H1 (cell line): Measurements from ENCODE around the gene ANXA2R. TPM values are rescaled to one million over a fixed set of nuclear protein-coding genes. Genes with fewer than 3 reads are reported as not detected.

Experiments used
- CTCF ChIA-PET: fragments of 300-600 bp; sonication (Branson Sonifier 250); formaldehyde crosslinking; loops from one replicate; lab custom pipeline; 2021; ENCODE audit not compliant: partially characterized antibody; lab: Charles Lee
- POLR2A ChIA-PET: fragments of 300-600 bp; sonication (Branson Sonifier 250); formaldehyde crosslinking; loops from one replicate; lab custom pipeline; 2021; ENCODE audit warnings: inconsistent platforms; ENCODE audit not compliant: partially characterized antibody; lab: Charles Lee
- DNase-seq, 2 experiments: peaks; one replicate each; pipeline versions ENCODE4 v3.0.0 to v3.0.0-alpha.2; 2010 to 2022; ENCODE audit warnings: low spot score in 2 of 2, low read depth in 1 of 2, mixed read lengths in 1 of 2
- FAIRE-seq: peaks from 2 replicates; lab custom pipeline; 2011; peaks lifted over from hg19 to GRCh38; lab: Jason Lieb, UNC
- H2AFZ ChIP-seq: 2 replicates; pipeline ENCODE4 v1.8.1; 2012; ENCODE audit warnings: low read length, inconsistent platforms
- H2AK5ac ChIP-seq: 2 replicates; pipeline ENCODE4 v1.6.1; 2013; ENCODE audit warnings: low read depth, low read length
- H2BK120ac ChIP-seq: replicated peaks from 2 replicates; pipeline ENCODE3; 2013; ENCODE audit warnings: low read depth, low read length, inconsistent platforms
- H2BK12ac ChIP-seq: 2 replicates; pipeline ENCODE4 v1.6.1; 2013; ENCODE audit warnings: low read depth, low read length
- H2BK15ac ChIP-seq: 2 replicates; pipeline ENCODE4 v1.6.1; 2013; ENCODE audit warnings: low read length
- H2BK20ac ChIP-seq: 2 replicates; pipeline ENCODE4 v1.6.1; 2013; ENCODE audit warnings: low read length
- H2BK5ac ChIP-seq: 2 replicates; pipeline ENCODE4 v1.6.1; 2013; ENCODE audit warnings: low read depth, low read length
- H3K14ac ChIP-seq: 2 replicates; pipeline ENCODE4 v1.6.1; 2013; ENCODE audit warnings: inconsistent platforms; ENCODE audit not compliant: insufficient read length
- H3K18ac ChIP-seq: 2 replicates; pipeline ENCODE4 v1.6.1; 2013; ENCODE audit warnings: low read length; ENCODE audit errors: extremely low read depth
- H3K23ac ChIP-seq: 2 replicates; pipeline ENCODE4 v1.6.1; 2013; ENCODE audit warnings: inconsistent platforms; ENCODE audit not compliant: insufficient read length
- H3K23me2 ChIP-seq: 2 replicates; pipeline ENCODE4 v1.6.1; 2013; ENCODE audit warnings: low read depth, low read length
- H3K27ac ChIP-seq: 2 replicates; pipeline ENCODE4 v1.6.1; 2011; ENCODE audit warnings: low read depth, low read length, inconsistent platforms
- H3K27me3 ChIP-seq, 4 experiments: replicated peaks in 1 of 4; 1 replicate in 1 of 4; 2 replicates in 3 of 4; pipeline versions ENCODE4 v1.6.1 to v1.8.1; 2011 to 2013; ENCODE audit warnings: low read length in 3 of 4, mild to moderate bottlenecking in 3 of 4, inconsistent platforms in 2 of 4, mixed read lengths in 2 of 4, moderate library complexity in 1 of 4; ENCODE audit not compliant: control insufficient read depth in 3 of 4, insufficient read depth in 3 of 4; ENCODE audit errors: extremely low read depth in 1 of 4
- H3K36me3 ChIP-seq, 4 experiments: 2 replicates each; pipeline versions ENCODE4 v1.6.1 to v1.8.1; 2011 to 2013; ENCODE audit warnings: mild to moderate bottlenecking in 4 of 4, low read length in 3 of 4, moderate library complexity in 2 of 4, control low read depth in 1 of 4, inconsistent platforms in 1 of 4; ENCODE audit not compliant: insufficient read depth in 4 of 4, control insufficient read depth in 2 of 4
- H3K4ac ChIP-seq: replicated peaks from 2 replicates; pipeline ENCODE3; 2013; ENCODE audit warnings: low read length, low read depth, mixed read lengths, inconsistent platforms; ENCODE audit not compliant: insufficient read length
- H3K4me1 ChIP-seq, 4 experiments: replicated peaks in 1 of 4; 1 replicate in 1 of 4; 2 replicates in 3 of 4; pipeline versions ENCODE4 v1.6.1 to v1.8.1; 2011 to 2013; ENCODE audit warnings: low read length in 3 of 4, inconsistent platforms in 2 of 4, mixed read lengths in 1 of 4; ENCODE audit not compliant: insufficient read depth in 4 of 4, control insufficient read depth in 3 of 4
- H3K4me2 ChIP-seq, 2 experiments: 2 replicates each; pipeline versions ENCODE4 v1.6.1 to v1.8.1; 2011 to 2013; ENCODE audit warnings: low read depth in 2 of 2, low read length in 2 of 2, control low read depth in 1 of 2, inconsistent platforms in 1 of 2, mild to moderate bottlenecking in 1 of 2; ENCODE audit not compliant: insufficient read depth in 1 of 2
- H3K4me3 ChIP-seq, 4 experiments: fragments of 200-600, 300-600 bp in 1 of 4; sonication (generic), shearing (Covaris generic), sonication (Bioruptor Twin) in 1 of 4; 2 replicates each; pipeline versions ENCODE4 v1.5.1 to v1.8.1; 2011 to 2016; ENCODE audit warnings: low read length in 4 of 4, low read depth in 3 of 4, control low read depth in 2 of 4, inconsistent platforms in 2 of 4, mild to moderate bottlenecking in 2 of 4, mixed read lengths in 1 of 4, moderate library complexity in 1 of 4; ENCODE audit not compliant: insufficient read depth in 2 of 4; ENCODE audit errors: extremely low read depth in 1 of 4
- H3K56ac ChIP-seq: replicated peaks from 2 replicates; pipeline ENCODE3; 2013; ENCODE audit warnings: low read depth, mild to moderate bottlenecking, mixed read lengths, low read length, inconsistent platforms; ENCODE audit not compliant: insufficient read length
- H3K79me1 ChIP-seq: 2 replicates; pipeline ENCODE4 v1.6.1; 2013; ENCODE audit warnings: low read depth, low read length, control low read depth
- H3K79me2 ChIP-seq, 2 experiments: 2 replicates each; pipeline versions ENCODE4 v1.6.1 to v1.8.1; 2012 to 2013; ENCODE audit warnings: low read length in 2 of 2, mild to moderate bottlenecking in 2 of 2, inconsistent platforms in 1 of 2; ENCODE audit not compliant: insufficient read depth in 2 of 2, control insufficient read depth in 1 of 2
- H3K9ac ChIP-seq, 4 experiments: replicated peaks in 1 of 4; 1 replicate in 1 of 4; 2 replicates in 3 of 4; pipeline versions ENCODE4 v1.6.1 to v1.8.1; 2011 to 2013; ENCODE audit warnings: low read depth in 3 of 4, low read length in 3 of 4, control low read depth in 2 of 4, mild to moderate bottlenecking in 2 of 4, moderate library complexity in 2 of 4, inconsistent platforms in 1 of 4; ENCODE audit errors: extremely low read depth in 1 of 4
- H3K9me3 ChIP-seq, 2 experiments: 2 replicates each; pipeline versions ENCODE4 v1.6.1 to v1.8.1; 2012 to 2013; ENCODE audit warnings: mild to moderate bottlenecking in 2 of 2, moderate library complexity in 2 of 2, control low read depth in 1 of 2, inconsistent platforms in 1 of 2, low read depth in 1 of 2, low read length in 1 of 2, mixed read lengths in 1 of 2; ENCODE audit not compliant: insufficient read depth in 2 of 2
- H4K20me1 ChIP-seq, 2 experiments: replicated peaks in 1 of 2; 2 replicates each; pipeline versions ENCODE3 to v1.8.1; 2011 to 2013; ENCODE audit warnings: inconsistent platforms in 2 of 2, low read length in 2 of 2, mild to moderate bottlenecking in 1 of 2; ENCODE audit not compliant: insufficient read depth in 2 of 2, control insufficient read depth in 1 of 2
- H4K5ac ChIP-seq: 2 replicates; pipeline ENCODE4 v1.6.1; 2013; ENCODE audit warnings: low read length, low read depth, mixed read lengths, inconsistent platforms; ENCODE audit not compliant: insufficient read length
- H4K8ac ChIP-seq: 2 replicates; pipeline ENCODE4 v1.8.0; 2013; ENCODE audit warnings: mild to moderate bottlenecking, moderate library complexity, low read length, inconsistent platforms; ENCODE audit not compliant: insufficient read depth; ENCODE audit errors: extremely low read depth
- H4K91ac ChIP-seq: replicated peaks from 2 replicates; pipeline ENCODE3; 2013; ENCODE audit warnings: low read length, mixed read lengths, inconsistent platforms; ENCODE audit not compliant: insufficient read length
- BRCA1 ChIP-seq: IDR thresholded peaks from 2 replicates; pipeline ENCODE4 v1.6.1; 2012; ENCODE audit warnings: low read depth, low read length, improper control_type of control experiment
- CBX8 ChIP-seq: fragments of 300-800, 300-1000 bp; sonication (generic); IDR thresholded peaks from 2 replicates; pipeline ENCODE4 v1.7.1; 2016; ENCODE audit warnings: low read depth, low read length, borderline replicate concordance
- CHD2 ChIP-seq: IDR thresholded peaks from 2 replicates; pipeline ENCODE4 v1.6.1; 2012; ENCODE audit warnings: low read length, improper control_type of control experiment
- EZH2 ChIP-seq: fragments of 200-600 bp; sonication (generic); IDR thresholded peaks from 2 replicates; pipeline ENCODE4 v1.7.1; 2012; ENCODE audit warnings: low read depth, mild to moderate bottlenecking, moderate library complexity, low read length, inconsistent platforms; ENCODE audit not compliant: severe bottlenecking
- POU5F1 ChIP-seq: IDR thresholded peaks from 2 replicates; pipeline ENCODE4 v1.6.1; 2011; ENCODE audit warnings: low read depth, mild to moderate bottlenecking, low read length, moderate library complexity
- RNF2 ChIP-seq: fragments of 200-900, 300-1000 bp; sonication (generic); IDR thresholded peaks from 2 replicates; pipeline ENCODE4 v1.7.1; 2016; ENCODE audit warnings: borderline replicate concordance, low read depth, mild to moderate bottlenecking, antibody characterized with exemption, low read length; ENCODE audit not compliant: poor library complexity, severe bottlenecking; ENCODE audit errors: missing control alignments
- SUZ12 ChIP-seq: fragments of 200-600 bp; sonication (generic); IDR thresholded peaks from 2 replicates; pipeline ENCODE4 v1.6.1; 2012; ENCODE audit warnings: mild to moderate bottlenecking, inconsistent platforms, low read length, moderate library complexity, mixed read lengths
- whole genome bisulfite sequencing, 2 experiments: shearing (Covaris generic) in 1 of 2; methylation state at CpG; one replicate each; pipeline versions ENCODE4 v1.1.6 to v1.1.7; 2013 to 2015; ENCODE audit warnings: low lambda C conversion rate in 2 of 2, mixed read lengths in 2 of 2, inconsistent platforms in 1 of 2, low coverage in 1 of 2, missing lambda C conversion rate in 1 of 2; ENCODE audit not compliant: insufficient replicate concordance in 2 of 2, insufficient coverage in 1 of 2, insufficient read length in 1 of 2; ENCODE audit errors: extremely low coverage in 1 of 2, missing lambda C conversion rate in 1 of 2; 5-methylcytosine and 5-hydroxymethylcytosine counted together
- polyA plus RNA-seq, 7 experiments: library from polyadenylated mRNA; depleted of rRNA in 3 of 7; stranded (reverse) in 5 of 7; unstranded in 2 of 7; fragments of >200 nt in 5 of 7; fragments of 200-250 nt in 2 of 7; gene quantifications; 1 replicate in 5 of 7; 2 replicates in 1 of 7; 4 replicates in 1 of 7; pipeline versions ENCODE4 v1.2.1 to v1.2.3, GENCODE V29; 2011 to 2013; ENCODE audit warnings: missing spikeins in 2 of 7, mixed read lengths in 2 of 7
- total RNA-seq: library from RNA; stranded (reverse); fragmentation: NEBNext Ultra II Directional; extraction: Animal tissue kit (Norgen Biotek cat#: 25700); gene quantifications from 2 replicates; pipeline ENCODE4 v1.2.1, GENCODE V29; 2021

The ANXA2R gene
- total and polyA plus RNA-seq, 2 of the 8 experiments (the other 6 are each of a cell fraction or from before 2014, with no cell fraction given), result 0.08 to 0.17 TPM

- H2BK15ac ChIP-seq, result no peak overlapping the region
- no peaks in the 10 kb centered on the region for H3K79me2 ChIP-seq
- no peak overlapping the region for H2AFZ ChIP-seq
- H3K4me3 ChIP-seq, result no peak overlapping the region
- TF ChIP-seq RNF2 (peak; percentile 79), SUZ12 (peak; percentile 66), POU5F1 (no peak), EZH2 (peak; percentile 71), CHD2 (no peak), CBX8 (peak; percentile 70; the same call in 1 of the 2 replicates), BRCA1 (no peak)
- no peak overlapping the region for H2BK120ac ChIP-seq
- no peak overlapping the region for H4K91ac ChIP-seq
- H2BK20ac ChIP-seq, result no peak overlapping the region
- no peak overlapping the region for H3K9ac ChIP-seq
- no peak overlapping the region for H3K14ac ChIP-seq
- no peak overlapping the region for H3K27ac ChIP-seq
- no peak overlapping the region for H3K23ac ChIP-seq
- 38% methylated on average over 24 of the region's 34 CpGs; no CpG with 5 or more reads in 1 of the 2 experiments for WGBS, 2 experiments
- DNase-seq, result no peak
- ChIA-PET CTCF (interaction anchor here (0.7 to 1.7 kb wide), 17 partner anchors 16 to 106 kb away, joined by 3 to 10 read pairs (median 4); partner anchors contain the start of gene ANXA2R), POLR2A (interaction anchor here (0.9 to 1.5 kb wide), 3 partner anchors 12 to 48 kb away, joined by 3 to 6 read pairs (median 3); no protein-coding TSS in a partner anchor)
- no peak overlapping the region for H4K8ac ChIP-seq
- no peak overlapping the region for H2AK5ac ChIP-seq
- H3K4ac ChIP-seq, result no peak overlapping the region
- H3K4me1 ChIP-seq, result peaks cover 3 to 7% (median 4%) of the 10 kb centered on the region in 4 experiments
- H4K20me1 ChIP-seq, result peaks cover 3 to 8% of the 10 kb centered on the region in 2 experiments
- peaks cover 6% of the 10 kb centered on the region; the same call in 1 of the 2 replicates for H3K23me2 ChIP-seq
- no peaks in the 10 kb centered on the region for H3K79me1 ChIP-seq
- H4K5ac ChIP-seq, result no peak overlapping the region
- H2BK5ac ChIP-seq, result no peak overlapping the region
- peaks cover 72 to 95% (median 85%) of the 10 kb centered on the region in 4 experiments for H3K27me3 ChIP-seq
- no peak for FAIRE-seq
- H3K56ac ChIP-seq, result no peak overlapping the region
- H3K9me3 ChIP-seq, result peaks cover 0 to 8% of the 10 kb centered on the region in 2 experiments; a peak in 2 of 4 replicates
- peak overlapping the region in 1 of 2 experiments; percentile 83; a peak in 1 of 4 replicates for H3K4me2 ChIP-seq
- H3K36me3 ChIP-seq, result no peaks in the 10 kb centered on the region; a peak in 1 of 8 replicates
- no peak overlapping the region for H2BK12ac ChIP-seq
- H3K18ac ChIP-seq, result no peak overlapping the region
These were observed 46.4 kb downstream of the ANXA2R start for GRCh38 chr5:42993516-42994245.
